RWPE2 (cell line): Measurements from ENCODE around the gene RHOB.

Experiments
- ATAC-seq: fragments of 200-7000 bp; cut with Tn5 transposase; 3 replicates; pipeline ENCODE4 v1.9.1; 2021; ENCODE audit warnings: low read depth
- DNase-seq: peaks from one replicate; pipeline ENCODE4 v3.0.0-alpha.2; 2020; ENCODE audit warnings: low spot score
- H3K27ac ChIP-seq: fragments of 450-650 bp; 2 replicates; pipeline ENCODE4 v1.5.1; 2017; ENCODE audit warnings: mild to moderate bottlenecking; ENCODE audit not compliant: poor library complexity, severe bottlenecking
- H3K27me3 ChIP-seq: fragments of 250-450 bp; sonication (Bioruptor Pico); 2 replicates; pipeline ENCODE4 v1.5.1; 2021; ENCODE audit warnings: mild to moderate bottlenecking, moderate library complexity; ENCODE audit not compliant: insufficient read depth, poor library complexity, severe bottlenecking
- H3K36me3 ChIP-seq: fragments of 250-450 bp; sonication (Bioruptor Pico); 2 replicates; pipeline ENCODE4 v1.5.1; 2020; ENCODE audit warnings: low read depth, mild to moderate bottlenecking, moderate library complexity
- H3K4me1 ChIP-seq: fragments of 250-450 bp; sonication (Bioruptor Pico); 2 replicates; pipeline ENCODE4 v1.5.1; 2021; ENCODE audit warnings: mild to moderate bottlenecking, moderate library complexity; ENCODE audit not compliant: insufficient read depth, poor library complexity, severe bottlenecking
- H3K4me3 ChIP-seq: fragments of 250-450 bp; sonication (Bioruptor Pico); 2 replicates; pipeline ENCODE4 v1.5.1; 2021; ENCODE audit warnings: mild to moderate bottlenecking, moderate library complexity; ENCODE audit not compliant: severe bottlenecking
- H3K9me3 ChIP-seq: fragments of 250-450 bp; sonication (Bioruptor Pico); 2 replicates; pipeline ENCODE4 v1.5.1; 2021; ENCODE audit warnings: mild to moderate bottlenecking, moderate library complexity; ENCODE audit not compliant: severe bottlenecking
- CTCF ChIP-seq: fragments of 450-650 bp; IDR thresholded peaks from one replicate; pipeline ENCODE4 v1.5.1; 2017; ENCODE audit warnings: mild to moderate bottlenecking, moderate library complexity; ENCODE audit not compliant: poor library complexity, severe bottlenecking

RHOB gene

GRCh38 chr2:20484810-20485611 lies 38.1 kb downstream of the RHOB start:
- DNase-seq, result no peak
- no peaks in the 10 kb centered on the region for H3K27me3 ChIP-seq
- H3K36me3 ChIP-seq, result no peaks in the 10 kb centered on the region
- no peak for ATAC-seq
- H3K9me3 ChIP-seq, result no peaks in the 10 kb centered on the region
- H3K4me1 ChIP-seq, result no peaks in the 10 kb centered on the region
- no peak for TF ChIP-seq CTCF
- H3K27ac ChIP-seq, result no peak overlapping the region
- H3K4me3 ChIP-seq, result no peak overlapping the region

- TF ChIP-seq CTCF, result no peak
- H3K27me3 ChIP-seq, result no peaks in the 10 kb centered on the region
- H3K36me3 ChIP-seq, result no peaks in the 10 kb centered on the region
- no peak overlapping the region for H3K4me3 ChIP-seq
- H3K4me1 ChIP-seq, result peaks cover 5% of the 10 kb centered on the region
- DNase-seq (no peak), ATAC-seq (no peak)
- H3K27ac ChIP-seq, result no peak overlapping the region
- H3K9me3 ChIP-seq, result no peaks in the 10 kb centered on the region
These were observed 38.9 kb downstream of the RHOB start for GRCh38 chr2:20485612-20486388.

GRCh38 chr2:20486571-20486970 lies 39.7 kb downstream of the RHOB start:
- Histone ChIP-seq H3K36me3 (no peaks in the 10 kb centered on the region), H3K27ac (no peak overlapping the region), H3K4me3 (no peak overlapping the region), H3K9me3 (no peaks in the 10 kb centered on the region), H3K4me1 (peaks cover 7% of the 10 kb centered on the region), H3K27me3 (no peaks in the 10 kb centered on the region)
- no peak for DNase-seq
- no peak for TF ChIP-seq CTCF
- no peak for ATAC-seq

GRCh38 chr2:20487030-20487391 lies 40.1 kb downstream of the RHOB start:
- H3K4me1 ChIP-seq, result peaks cover 7% of the 10 kb centered on the region
- DNase-seq, result no peak
- H3K27me3 ChIP-seq, result no peaks in the 10 kb centered on the region
- no peak for ATAC-seq
- H3K9me3 ChIP-seq, result no peaks in the 10 kb centered on the region
- no peak overlapping the region for H3K4me3 ChIP-seq
- no peak overlapping the region for H3K27ac ChIP-seq
- no peak for TF ChIP-seq CTCF
- H3K36me3 ChIP-seq, result no peaks in the 10 kb centered on the region
